Measurements from ENCODE around the gene LNX1.
"Not testable (repeated sequence)": the region's sequence is repeated elsewhere in the genome, so short reads cannot be mapped to it uniquely, and the experiment has no call there.

LNX1 gene

GRCh38 chr4:53465281-53465680 lies 126.0 kb downstream of the LNX1 start:
- no peak for DNase-seq (ENCODE audit: low read depth in 2 of 2)

DNA sequence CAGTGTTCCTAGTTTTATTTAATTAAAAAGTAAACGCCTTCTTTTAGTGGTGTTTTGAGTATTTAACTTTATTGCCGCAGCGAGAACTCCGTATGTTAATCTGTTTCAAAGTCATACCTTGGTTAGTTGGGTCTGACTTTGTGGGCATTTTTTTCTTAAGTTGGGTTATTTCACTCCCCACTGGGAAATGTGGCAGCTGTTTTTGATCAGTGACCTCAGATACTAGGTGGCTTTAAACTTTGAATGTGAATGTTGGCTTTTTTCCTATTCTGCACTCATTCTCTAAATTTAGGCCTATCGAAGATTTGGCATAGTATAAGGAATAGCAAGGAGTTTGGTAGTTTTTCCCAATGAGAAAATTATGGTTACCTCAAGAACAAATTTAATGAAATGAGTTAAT lies 127.9 kb downstream of the LNX1 start:
- DNase-seq (ENCODE audit: low read depth in 2 of 2) = no peak

DNA sequence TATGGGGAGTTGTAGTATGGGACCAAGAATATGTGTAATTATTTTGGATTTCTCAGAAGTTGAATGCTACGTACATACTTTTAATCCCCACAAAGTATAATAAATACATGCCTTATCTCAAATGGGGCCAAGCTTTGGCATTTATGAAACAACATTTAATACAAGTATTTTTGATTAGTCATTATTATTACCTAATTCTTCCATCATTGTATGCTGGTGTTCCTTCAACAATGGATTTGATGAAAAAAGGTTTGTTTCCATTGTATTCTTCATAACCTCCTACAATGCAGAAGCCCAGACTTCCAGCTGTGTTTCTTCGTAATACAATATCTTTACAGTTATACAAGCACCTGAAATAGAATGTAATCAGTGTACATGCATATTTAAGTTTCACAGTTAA lies 130.0 kb downstream of the LNX1 start:
- DNase-seq (ENCODE audit: low read depth in 2 of 2) = no peak

- DNase-seq (ENCODE audit: low read depth in 2 of 2) = no peak
Observed at GRCh38 chr4:53459548-53459947, 131.7 kb downstream of the LNX1 start.

DNA sequence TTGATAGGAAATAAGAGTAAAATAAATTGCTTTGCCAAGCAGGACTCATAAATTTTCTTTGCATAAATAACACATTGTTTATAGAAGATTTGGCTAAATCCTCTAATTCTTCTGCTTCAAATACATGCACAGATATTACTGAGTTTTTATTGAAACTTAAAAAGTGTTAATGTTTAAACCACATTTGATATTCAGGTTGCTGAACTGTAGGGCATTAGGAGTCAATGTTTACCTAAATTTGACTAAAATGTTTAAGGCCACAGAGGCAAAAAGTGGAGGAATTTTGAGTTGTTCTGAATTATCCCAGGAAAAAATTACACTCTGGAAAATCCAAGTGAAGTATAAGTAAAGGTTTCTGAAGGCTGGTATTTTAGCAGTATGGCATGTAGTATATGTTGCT lies 135.1 kb downstream of the LNX1 start:
- no peak for DNase-seq (ENCODE audit: low read depth in 2 of 2)

- DNase-seq (ENCODE audit: low read depth in 2 of 2) = no peak
Observed at GRCh38 chr4:53455766-53456165, 135.5 kb downstream of the LNX1 start.

DNA sequence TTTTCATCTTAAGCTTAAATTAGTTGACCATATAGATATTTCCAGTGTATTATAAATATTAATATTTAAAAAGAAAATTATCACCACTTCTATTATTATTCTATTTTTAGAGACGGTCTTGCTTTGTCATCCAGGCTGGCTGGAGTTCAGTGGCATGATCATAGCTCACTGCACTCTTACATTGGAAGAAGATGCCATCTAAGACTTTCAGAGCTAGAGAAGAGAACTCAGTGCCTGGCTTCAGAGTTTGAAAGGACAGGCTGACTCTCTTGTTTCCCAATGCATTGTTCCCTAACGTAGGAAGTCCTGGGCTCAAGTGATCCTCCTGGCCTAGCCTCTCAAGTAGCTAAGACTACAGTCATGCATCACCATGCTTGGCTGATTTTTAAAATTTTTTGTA lies 137.9 kb downstream of the LNX1 start:
- DNase-seq (ENCODE audit: low read depth in 2 of 2) = no peak

GRCh38 chr4:53450773-53451172 lies 140.5 kb downstream of the LNX1 start:
- DNase-seq (ENCODE audit: low read depth in 2 of 2) = no peak

- no peak for DNase-seq (ENCODE audit: low read depth in 2 of 2)
Observed at GRCh38 chr4:53444954-53445353, 146.3 kb downstream of the LNX1 start.

DNA sequence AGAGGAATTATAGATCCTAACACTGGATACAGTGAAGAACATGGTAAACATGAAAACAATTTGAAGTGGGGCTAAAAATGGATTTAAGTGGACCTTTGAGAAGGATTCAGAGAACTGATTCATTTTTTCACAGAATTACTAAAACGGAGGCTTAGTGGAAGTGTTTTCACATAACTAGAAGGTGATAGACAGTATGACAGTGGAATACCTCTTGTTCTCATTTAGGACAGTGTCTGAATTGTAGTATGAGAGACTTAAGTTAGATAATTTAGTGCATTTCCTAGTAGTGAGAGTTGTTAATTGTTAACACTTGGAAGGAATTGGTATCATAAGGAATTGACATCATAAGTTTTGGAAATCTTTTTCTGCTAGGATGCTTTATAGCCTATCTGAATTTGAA lies 149.7 kb downstream of the LNX1 start:
- DNase-seq (ENCODE audit: low read depth in 2 of 2) = no peak

DNA sequence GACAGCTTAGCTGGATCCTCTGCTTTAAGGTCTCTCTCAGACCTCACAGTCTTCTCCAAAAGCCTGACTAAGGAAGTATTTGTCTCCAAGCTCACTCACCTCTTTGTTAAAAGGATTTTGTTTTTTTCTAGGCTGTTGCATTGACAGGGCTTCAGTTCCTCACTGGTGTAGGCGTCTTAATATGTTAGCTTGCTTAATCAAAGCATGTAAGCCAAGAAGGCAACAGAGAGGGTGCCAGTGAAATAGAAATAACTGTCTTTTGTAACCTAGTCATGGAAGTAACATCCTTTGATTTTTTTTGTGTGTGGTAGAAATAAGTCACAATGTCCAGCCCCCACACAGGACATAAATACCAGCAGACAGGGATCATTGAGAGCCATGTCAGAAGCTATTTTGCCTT lies 155.0 kb downstream of the LNX1 start:
- no peak for DNase-seq (ENCODE audit: low read depth in 2 of 2)

DNA sequence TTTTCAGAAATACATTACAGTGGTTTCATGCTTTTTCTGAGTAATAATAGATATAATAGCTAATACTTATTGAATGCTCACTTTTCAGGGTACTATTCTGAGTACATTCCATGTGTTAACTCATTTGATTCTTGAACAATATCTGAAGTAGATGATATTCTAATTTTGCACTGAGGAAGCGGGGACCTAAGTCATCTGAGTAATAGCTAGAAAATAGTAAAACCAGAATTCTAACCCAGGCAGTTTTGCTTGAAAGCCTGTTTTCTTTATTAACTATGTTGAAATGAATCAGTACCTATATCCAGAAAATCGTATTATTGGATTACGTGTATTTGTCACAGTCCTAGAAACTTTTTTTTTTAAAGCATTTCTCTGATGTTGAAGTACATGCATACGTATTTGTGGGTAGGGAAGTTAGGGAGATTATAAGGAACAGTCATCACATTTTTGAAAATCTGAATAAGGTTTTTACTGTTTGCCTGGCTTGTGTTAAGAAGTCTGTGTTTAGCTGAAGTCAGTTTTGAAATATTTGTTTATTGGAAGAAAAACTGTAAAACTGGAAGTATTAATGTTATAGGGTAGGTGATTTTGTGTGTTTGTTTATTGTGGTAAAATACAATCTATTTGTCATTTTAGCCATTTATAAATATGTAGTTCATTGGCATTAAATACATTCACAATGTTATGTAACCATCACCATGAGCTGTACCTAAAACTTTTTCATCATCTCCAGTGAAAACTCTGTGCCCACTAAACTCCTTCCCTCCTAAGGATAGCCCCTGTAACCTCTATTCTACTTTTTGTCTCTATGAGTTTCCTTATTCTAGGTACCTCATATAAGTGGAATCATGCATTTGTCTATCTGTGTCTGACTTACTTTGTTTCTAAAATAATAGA lies 158.5 kb downstream of the LNX1 start:
- no peak for DNase-seq (ENCODE audit: low read depth in 2 of 2)

DNA sequence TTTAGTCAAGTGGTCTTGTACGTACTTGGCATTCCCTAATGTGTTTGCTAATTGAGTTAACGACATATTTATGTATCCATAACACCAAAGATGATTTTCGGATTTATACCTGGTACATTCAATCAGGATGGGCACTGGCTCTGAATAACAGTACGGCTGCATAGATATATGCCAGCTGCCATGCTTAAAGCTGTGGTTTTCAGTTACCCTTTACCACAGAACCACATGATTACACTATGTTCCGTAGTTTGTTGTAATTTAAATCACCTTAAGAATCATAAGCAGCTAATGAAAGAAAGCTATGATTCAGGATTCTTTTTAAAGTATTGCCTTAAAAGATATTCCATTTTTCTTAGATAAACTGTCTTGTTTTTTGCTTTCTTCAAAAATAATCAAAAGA lies 160.2 kb downstream of the LNX1 start:
- DNase-seq (ENCODE audit: low read depth in 2 of 2) = no peak

DNA sequence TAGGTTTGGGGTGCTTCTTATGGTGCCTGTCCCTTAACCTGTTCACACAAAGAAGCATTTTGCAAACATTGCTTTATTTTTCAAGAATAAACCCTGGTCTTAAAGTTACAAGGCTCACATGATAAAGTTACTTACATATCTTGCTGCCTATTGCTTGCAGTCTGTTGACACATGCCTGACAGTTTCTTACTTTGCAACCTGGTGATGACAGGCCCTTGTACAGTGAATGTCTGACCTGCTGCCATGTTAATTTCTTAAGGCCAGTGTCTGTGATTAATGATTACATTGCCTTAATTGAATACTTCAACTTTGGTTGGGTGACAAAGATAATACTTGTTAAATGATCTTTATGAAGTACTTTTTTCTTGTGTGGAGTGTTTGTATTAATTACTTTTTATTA lies 163.9 kb downstream of the LNX1 start:
- DNase-seq (ENCODE audit: low read depth in 2 of 2) = no peak

- DNase-seq (ENCODE audit: low read depth in 2 of 2) = no peak
Observed at GRCh38 chr4:53424280-53424679, 167.0 kb downstream of the LNX1 start.

- DNase-seq (ENCODE audit: low read depth in 2 of 2) = no peak
Observed at GRCh38 chr4:53422367-53422766, 168.9 kb downstream of the LNX1 start.

GRCh38 chr4:53421791-53422190 lies 169.5 kb downstream of the LNX1 start:
- DNase-seq (ENCODE audit: low read depth in 2 of 2) = no peak

GRCh38 chr4:53419208-53419607 lies 172.1 kb downstream of the LNX1 start:
- DNase-seq (ENCODE audit: low read depth in 2 of 2) = no peak

GRCh38 chr4:53409479-53409878 lies 181.8 kb downstream of the LNX1 start:
- DNase-seq (ENCODE audit: low read depth in 2 of 2) = not testable (repeated sequence)

All from stimulated activated CD8-positive, alpha-beta memory T cell treated with anti-CD3 and anti-CD28 coated beads, Interleukin-2, amount 100 ng/mL, for 1 hour (primary cell).